HL-60 (cell line): ENCODE measurements around the gene SLC43A1.

ENCODE experiments used
- DNase-seq, 2 experiments: peaks; one replicate each; pipeline ENCODE4 v3.0.0-alpha.2; 2010 to 2020; ENCODE audit warnings: low read depth in 1 of 2, low spot score in 1 of 2
- H3K27ac ChIP-seq: fragments of 250-450 bp; sonication (Bioruptor Pico); replicated peaks from 2 replicates; pipeline ENCODE4 v1.5.1; 2020; ENCODE audit warnings: mild to moderate bottlenecking, moderate library complexity
- H3K27me3 ChIP-seq: fragments of 250-450 bp; sonication (Bioruptor Pico); 2 replicates; pipeline ENCODE4 v1.5.1; 2021; ENCODE audit warnings: mild to moderate bottlenecking, moderate library complexity; ENCODE audit not compliant: insufficient read depth, poor library complexity, severe bottlenecking
- H3K4me3 ChIP-seq: replicated peaks from 2 replicates; pipeline ENCODE4 v1.5.1; 2011; ENCODE audit warnings: mild to moderate bottlenecking, control low read depth, low read length; ENCODE audit not compliant: insufficient read depth
- CTCF ChIP-seq: IDR thresholded peaks from one replicate; pipeline ENCODE4 v1.5.1; 2011; ENCODE audit warnings: low read length, control low read depth, inconsistent platforms; ENCODE audit not compliant: insufficient read depth
- GABPA ChIP-seq: IDR thresholded peaks from 2 replicates; pipeline ENCODE4 v1.6.1; 2012; ENCODE audit warnings: low read depth
- POLR2AphosphoS5 ChIP-seq: IDR thresholded peaks from 2 replicates; pipeline ENCODE4 v1.6.1; 2012; ENCODE audit warnings: low read depth
- REST ChIP-seq: IDR thresholded peaks from 2 replicates; pipeline ENCODE4 v1.6.1; 2012; ENCODE audit warnings: low read depth; ENCODE audit not compliant: insufficient replicate concordance
- SPI1 ChIP-seq: IDR thresholded peaks from 2 replicates; pipeline ENCODE4 v1.6.1; 2012; ENCODE audit warnings: low read depth, mild to moderate bottlenecking, borderline replicate concordance

Gene SLC43A1

GRCh38 chr11:57502870-57503269, 12.6 kb downstream of the SLC43A1 start:
- TF ChIP-seq SPI1 (no peak), REST (no peak), GABPA (no peak), CTCF (no peak), POLR2AphosphoS5 (no peak)

GRCh38 chr11:57502376-57502775, 13.1 kb downstream of the SLC43A1 start:
- no peak for DNase-seq
- Histone ChIP-seq H3K4me3 (no peak overlapping the region), H3K27me3 (no peaks in the 10 kb centered on the region), H3K27ac (no peak overlapping the region)
- TF ChIP-seq POLR2AphosphoS5: no peak

More at GRCh38 chr11:57502870-57503269, 12.6 kb downstream of the SLC43A1 start:
- Histone ChIP-seq H3K27me3 (no peaks in the 10 kb centered on the region), H3K4me3 (no peak overlapping the region), H3K27ac (no peak overlapping the region)
- DNase-seq: no peak

GRCh38 chr11:57501953-57502352, 13.5 kb downstream of the SLC43A1 start:
- H3K27me3 ChIP-seq: no peaks in the 10 kb centered on the region
- TF ChIP-seq CTCF: no peak
- TF ChIP-seq SPI1: no peak
- no peak for TF ChIP-seq POLR2AphosphoS5
- no peak for TF ChIP-seq REST
- TF ChIP-seq GABPA: no peak
- H3K4me3 ChIP-seq: no peak overlapping the region
- no peak overlapping the region for H3K27ac ChIP-seq
- DNase-seq: no peak

GRCh38 chr11:57500926-57501325, 14.6 kb downstream of the SLC43A1 start:
- TF ChIP-seq POLR2AphosphoS5: no peak
- TF ChIP-seq SPI1: no peak
- no peak for TF ChIP-seq CTCF
- TF ChIP-seq REST: no peak
- TF ChIP-seq GABPA: no peak
- no peak for DNase-seq
- Histone ChIP-seq H3K27me3 (no peaks in the 10 kb centered on the region), H3K4me3 (no peak overlapping the region), H3K27ac (no peak overlapping the region)
